Sigmoid colon (tissue), 7 donors: Measurements from ENCODE around the gene CNTN1. TPM values are rescaled to one million over a fixed set of nuclear protein-coding genes. Genes with fewer than 3 reads are reported as not detected.

Source experiments
- DNase-seq: peaks from one replicate; pipeline ENCODE4 v3.0.0-alpha.2; 2019
- H3K27ac ChIP-seq, 4 donors: fragments of 200-600 bp; sonication (generic); one replicate each; pipeline ENCODE4 v1.5.1; 2016 to 2019; ENCODE audit warnings: mild to moderate bottlenecking in 1 of 4
- H3K27me3 ChIP-seq, 3 donors: fragments of 200-600 bp; sonication (generic); one replicate each; pipeline ENCODE4 v1.5.1; 2019; ENCODE audit warnings: mild to moderate bottlenecking in 1 of 3
- H3K36me3 ChIP-seq, 4 donors: fragments of 200-600 bp; sonication (generic); one replicate each; pipeline ENCODE4 v1.5.1; 2016 to 2019
- H3K4me1 ChIP-seq, 4 donors: fragments of 200-600 bp; sonication (generic); one replicate each; pipeline ENCODE4 v1.5.1; 2017 to 2019
- H3K4me3 ChIP-seq, 4 donors: fragments of 200-600 bp; sonication (generic); one replicate each; pipeline ENCODE4 v1.5.1; 2017 to 2019; ENCODE audit warnings: mild to moderate bottlenecking in 2 of 4, moderate library complexity in 1 of 4
- H3K9me3 ChIP-seq, 4 donors: fragments of 200-600 bp in 3 of 4; sonication (generic) in 3 of 4; one replicate each; pipeline versions ENCODE4 v1.5.1 to v1.6.1; 2013 to 2019
- EP300 ChIP-seq, 4 donors: sonication (generic); formaldehyde crosslinking; IDR thresholded peaks; one replicate each; pipeline ENCODE4 v1.6.1; 2017; ENCODE audit warnings: antibody characterized with exemption in 4 of 4
- POLR2A ChIP-seq, 2 donors: fragments of 450-650 bp; IDR thresholded peaks; one replicate each; pipeline ENCODE4 v1.6.1; 2016; ENCODE audit warnings: antibody characterized with exemption in 2 of 2, mild to moderate bottlenecking in 2 of 2, moderate library complexity in 2 of 2
- POLR2AphosphoS5 ChIP-seq, 4 donors: sonication (generic); formaldehyde crosslinking; IDR thresholded peaks; one replicate each; pipeline ENCODE4 v1.6.1; 2017; ENCODE audit warnings: antibody characterized with exemption in 4 of 4
- WGBS, 2 donors: extraction: QIAGEN DNeasy Blood & Tissue Kit; methylation state at CpG; one replicate each; pipeline ENCODE4 v1.1.7; 2013; 5-methylcytosine and 5-hydroxymethylcytosine counted together
- intact Hi-C: fragments of 100-400 bp; cut with DNase I; formaldehyde crosslinking; loops from one replicate; pipeline ENCODE4 v1.15.1; 2023
- polyA plus RNA-seq, 3 donors: library from polyadenylated mRNA; stranded (reverse); fragments of 200-250 nt; gene quantifications; one replicate each; pipeline ENCODE4 v1.2.3, GENCODE V29; 2013
- total RNA-seq, 4 donors: library from RNA; depleted of rRNA; stranded (reverse); fragments of >200 nt; gene quantifications; one replicate each; pipeline ENCODE4 v1.1.0, GENCODE V29; 2016
- TF ChIP-seq, protein P1 (sequence below), 4 experiments: fragments of 450-650 bp in 3 of 4; fragments of 200-600 bp in 1 of 4; IDR thresholded peaks; one replicate each; pipeline ENCODE4 v1.5.1; 2016 to 2019; ENCODE audit warnings: antibody characterized with exemption in 4 of 4, mild to moderate bottlenecking in 3 of 4, moderate library complexity in 2 of 4
- donor health status: healthy with polysubstance abuse.
- donor health status: Bipolar disorder and iron deficiency.
- donor health status: healthy.

The CNTN1 gene
- total and polyA plus RNA-seq, 7 donors: 0.46 to 23.2 (median 5.9) TPM

- Histone ChIP-seq H3K36me3 (no peaks in the 10 kb centered on the region), H3K4me1 (peaks cover 0 to 16% (median 12%) of the 10 kb centered on the region in 4 donors), H3K9me3 (no peaks in the 10 kb centered on the region), H3K27me3 (peaks cover 0 to 24% (median 0%) of the 10 kb centered on the region in 3 donors), H3K4me3 (no peak overlapping the region), H3K27ac (no peak overlapping the region)
- TF ChIP-seq, protein P1, sequence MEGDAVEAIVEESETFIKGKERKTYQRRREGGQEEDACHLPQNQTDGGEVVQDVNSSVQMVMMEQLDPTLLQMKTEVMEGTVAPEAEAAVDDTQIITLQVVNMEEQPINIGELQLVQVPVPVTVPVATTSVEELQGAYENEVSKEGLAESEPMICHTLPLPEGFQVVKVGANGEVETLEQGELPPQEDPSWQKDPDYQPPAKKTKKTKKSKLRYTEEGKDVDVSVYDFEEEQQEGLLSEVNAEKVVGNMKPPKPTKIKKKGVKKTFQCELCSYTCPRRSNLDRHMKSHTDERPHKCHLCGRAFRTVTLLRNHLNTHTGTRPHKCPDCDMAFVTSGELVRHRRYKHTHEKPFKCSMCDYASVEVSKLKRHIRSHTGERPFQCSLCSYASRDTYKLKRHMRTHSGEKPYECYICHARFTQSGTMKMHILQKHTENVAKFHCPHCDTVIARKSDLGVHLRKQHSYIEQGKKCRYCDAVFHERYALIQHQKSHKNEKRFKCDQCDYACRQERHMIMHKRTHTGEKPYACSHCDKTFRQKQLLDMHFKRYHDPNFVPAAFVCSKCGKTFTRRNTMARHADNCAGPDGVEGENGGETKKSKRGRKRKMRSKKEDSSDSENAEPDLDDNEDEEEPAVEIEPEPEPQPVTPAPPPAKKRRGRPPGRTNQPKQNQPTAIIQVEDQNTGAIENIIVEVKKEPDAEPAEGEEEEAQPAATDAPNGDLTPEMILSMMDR (IDR thresholded peaks at IDR 0.05): no peak
- TF ChIP-seq EP300 (IDR thresholded peaks at IDR 0.05): no peak
- no peak for TF ChIP-seq POLR2A (IDR thresholded peaks at IDR 0.05)
- no peak for TF ChIP-seq POLR2AphosphoS5 (IDR thresholded peaks at IDR 0.05)
- 71 to 80% methylated on average over 8 of the region's 8 CpGs for WGBS, 2 donors
- DNase-seq: no peak
- intact Hi-C loops: no loop called here
Observed at GRCh38 chr12:40688085-40688725, 4.0 kb upstream of the CNTN1 start.

DNA sequence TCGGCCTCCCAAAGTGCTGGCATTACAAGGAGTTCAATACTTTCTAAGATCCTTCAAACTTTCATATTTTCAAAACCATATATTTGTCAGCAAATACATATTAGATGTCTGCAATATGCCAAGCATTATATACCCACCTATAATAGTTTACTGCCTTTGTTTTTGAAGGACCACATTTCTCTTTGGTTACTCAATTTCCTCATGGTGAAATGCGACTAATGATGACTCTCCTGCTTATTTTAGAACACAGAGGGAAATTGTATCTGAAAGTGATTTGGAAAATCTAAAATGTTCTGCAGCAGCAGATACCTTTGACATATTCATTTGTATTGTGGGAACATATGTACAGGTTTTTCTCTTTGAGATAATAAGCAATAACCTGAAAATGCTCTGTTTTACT, 2.7 kb upstream of the CNTN1 start:
- intact Hi-C loops: no loop called here
- TF ChIP-seq POLR2AphosphoS5 (IDR thresholded peaks at IDR 0.05) (no peak), EP300 (IDR thresholded peaks at IDR 0.05) (no peak), POLR2A (IDR thresholded peaks at IDR 0.05) (no peak)
- TF ChIP-seq, protein P1 (IDR thresholded peaks at IDR 0.05): no peak
- H3K4me1 ChIP-seq: peaks cover 0 to 20% (median 15%) of the 10 kb centered on the region in 4 donors
- DNase-seq: no peak
- 86 to 88% methylated on average over 2 of the region's 2 CpGs for WGBS, 2 donors
- H3K9me3 ChIP-seq: no peaks in the 10 kb centered on the region
- H3K27me3 ChIP-seq: peaks cover 0 to 24% (median 0%) of the 10 kb centered on the region in 3 donors
- no peak overlapping the region for H3K27ac ChIP-seq
- H3K36me3 ChIP-seq: no peaks in the 10 kb centered on the region
- H3K4me3 ChIP-seq: no peak overlapping the region

DNA sequence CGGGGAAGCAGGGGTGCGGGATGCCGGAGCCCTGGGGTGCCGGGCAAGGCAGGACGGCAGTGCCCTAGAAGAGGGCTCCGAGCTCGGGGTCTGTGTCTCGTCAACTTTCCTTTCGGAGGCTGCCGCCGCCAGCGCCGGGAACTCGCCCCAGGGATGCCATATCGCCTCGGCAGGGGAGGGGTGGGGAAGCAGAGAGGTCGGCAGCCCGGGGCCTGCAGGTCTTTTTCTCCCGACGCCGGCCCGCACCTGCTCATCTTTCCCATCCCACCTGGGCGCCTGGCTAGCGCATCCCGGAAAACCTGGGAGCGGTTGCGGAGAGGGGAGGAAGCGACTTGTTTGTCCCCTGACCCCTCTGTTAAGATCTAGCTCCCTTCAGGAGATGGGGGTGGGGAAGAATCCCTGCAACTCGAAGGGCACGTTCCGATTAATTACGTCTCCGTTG, 547 bp downstream of the CNTN1 start:
- H3K27me3 ChIP-seq: peaks cover 0 to 24% (median 0%) of the 10 kb centered on the region in 3 donors
- peaks cover 0 to 20% (median 15%) of the 10 kb centered on the region in 4 donors for H3K4me1 ChIP-seq
- H3K9me3 ChIP-seq: no peaks in the 10 kb centered on the region
- H3K27ac ChIP-seq: peak overlapping the region in 3 of 4 donors; percentile 35 to 84 (median 38)
- H3K36me3 ChIP-seq: no peaks in the 10 kb centered on the region
- peak overlapping the region; percentile 45 to 64 (median 62) for H3K4me3 ChIP-seq
- TF ChIP-seq POLR2A (IDR thresholded peaks at IDR 0.05) (no peak), EP300 (IDR thresholded peaks at IDR 0.05) (no peak), POLR2AphosphoS5 (IDR thresholded peaks at IDR 0.05) (no peak)
- TF ChIP-seq, protein P1 (IDR thresholded peaks at IDR 0.05): no peak
- intact Hi-C loops: no loop called here
- DNase-seq: peak; percentile 64
- WGBS, 2 donors: 3 to 7% methylated on average over 33 of the region's 33 CpGs

GRCh38 chr12:40693207-40693821, 1.1 kb downstream of the CNTN1 start:
- Histone ChIP-seq H3K4me1 (peaks cover 0 to 20% (median 15%) of the 10 kb centered on the region in 4 donors), H3K27me3 (peaks cover 0 to 24% (median 0%) of the 10 kb centered on the region in 3 donors), H3K9me3 (no peaks in the 10 kb centered on the region), H3K27ac (peak overlapping the region in 3 of 4 donors; percentile 35 to 84 (median 38)), H3K36me3 (no peaks in the 10 kb centered on the region), H3K4me3 (peak overlapping the region; percentile 45 to 64 (median 62))
- 9 to 10% methylated on average over 24 of the region's 24 CpGs for WGBS, 2 donors
- DNase-seq: peak; percentile 65
- intact Hi-C loops: no loop called here
- TF ChIP-seq POLR2AphosphoS5 (IDR thresholded peaks at IDR 0.05) (no peak), EP300 (IDR thresholded peaks at IDR 0.05) (no peak), POLR2A (IDR thresholded peaks at IDR 0.05) (no peak)
- TF ChIP-seq, protein P1 (IDR thresholded peaks at IDR 0.05): no peak
